IMR-90 (cell line): ENCODE data around the gene LMX1A. TPM values are rescaled to one million over a fixed set of nuclear protein-coding genes. Genes with fewer than 3 reads are reported as not detected.

Source experiments
- ATAC-seq: fragments of 200-7000 bp; cut with Tn5 transposase; 2 replicates; pipeline ENCODE4 v1.9.1; 2020; ENCODE audit warnings: low read depth, mild to moderate bottlenecking, moderate library complexity
- BruUV-seq: library from RNA; stranded (reverse); fragments of 400-500 nt; replicated peaks from 2 replicates; lab custom pipeline; 2021; lab: Mats Ljungman, UMichigan
- CTCF ChIA-PET: fragments of 300-600 bp; formaldehyde crosslinking; extraction: SDS; loops from one replicate; lab custom pipeline; 2021; ENCODE audit warnings: antibody characterized with exemption; lab: Yijun Ruan, JAX
- POLR2A ChIA-PET: fragments of 300-600 bp; sonication (Branson Sonifier 250); formaldehyde crosslinking; loops from one replicate; lab custom pipeline; 2022; ENCODE audit warnings: antibody characterized with exemption; ENCODE audit not compliant: unreplicated experiment; lab: Charles Lee
- DNase-seq: peaks from one replicate; pipeline ENCODE4 v3.0.0; 2013
- H2AFZ ChIP-seq: replicated peaks from 2 replicates; pipeline ENCODE3; 2013; ENCODE audit warnings: low read length, mild to moderate bottlenecking; ENCODE audit not compliant: poor library complexity
- H2AK5ac ChIP-seq: 2 replicates; pipeline ENCODE4 v1.6.1; 2013; ENCODE audit warnings: low read depth, low read length, inconsistent platforms
- H2AK9ac ChIP-seq: replicated peaks from 2 replicates; pipeline ENCODE3; 2013; ENCODE audit warnings: mild to moderate bottlenecking, low read depth, low read length, moderate library complexity; ENCODE audit not compliant: poor library complexity
- H2BK120ac ChIP-seq: 2 replicates; pipeline ENCODE4 v1.6.1; 2013; ENCODE audit warnings: low read depth, low read length, inconsistent platforms
- H2BK15ac ChIP-seq: 3 replicates; pipeline ENCODE4 v1.6.1; 2013; ENCODE audit warnings: low read depth, low read length, inconsistent platforms
- H2BK20ac ChIP-seq: 2 replicates; pipeline ENCODE4 v1.6.1; 2013; ENCODE audit warnings: low read depth, mild to moderate bottlenecking, inconsistent platforms, low read length, moderate library complexity
- H2BK5ac ChIP-seq: 2 replicates; pipeline ENCODE4 v1.6.1; 2013; ENCODE audit warnings: mild to moderate bottlenecking, low read depth, low read length, inconsistent platforms; ENCODE audit not compliant: poor library complexity, severe bottlenecking
- H3K14ac ChIP-seq: replicated peaks from 2 replicates; pipeline ENCODE4 v1.6.1; 2013; ENCODE audit warnings: low read depth, low read length, inconsistent platforms
- H3K18ac ChIP-seq: 2 replicates; pipeline ENCODE4 v1.6.1; 2013; ENCODE audit warnings: low read depth, low read length, control low read depth
- H3K23ac ChIP-seq: 2 replicates; pipeline ENCODE4 v1.6.1; 2013; ENCODE audit warnings: low read depth, low read length, inconsistent platforms
- H3K27ac ChIP-seq: 2 replicates; pipeline ENCODE4 v1.5.1; 2013; ENCODE audit warnings: mild to moderate bottlenecking, control low read depth, low read length; ENCODE audit not compliant: insufficient read depth
- H3K27me3 ChIP-seq: 2 replicates; pipeline ENCODE4 v1.6.1; 2013; ENCODE audit warnings: low read length; ENCODE audit not compliant: control insufficient read depth, insufficient read depth
- H3K36me3 ChIP-seq: 2 replicates; pipeline ENCODE4 v1.6.1; 2013; ENCODE audit warnings: low read length, mixed read lengths; ENCODE audit not compliant: control insufficient read depth, insufficient read depth
- H3K4ac ChIP-seq: 2 replicates; pipeline ENCODE4 v1.6.1; 2013; ENCODE audit warnings: low read depth, low read length, inconsistent platforms
- H3K4me1 ChIP-seq: 2 replicates; pipeline ENCODE4 v1.6.1; 2013; ENCODE audit warnings: low read length, mixed read lengths; ENCODE audit not compliant: control insufficient read depth, insufficient read depth
- H3K4me2 ChIP-seq: 2 replicates; pipeline ENCODE4 v1.6.1; 2013; ENCODE audit warnings: low read depth, mild to moderate bottlenecking, control low read depth, low read length, moderate library complexity
- H3K4me3 ChIP-seq: 2 replicates; pipeline ENCODE4 v1.5.1; 2013; ENCODE audit warnings: low read depth, mild to moderate bottlenecking, control low read depth, low read length, moderate library complexity; ENCODE audit not compliant: insufficient read depth
- H3K56ac ChIP-seq: 2 replicates; pipeline ENCODE4 v1.6.1; 2013; ENCODE audit warnings: low read length, inconsistent platforms; ENCODE audit not compliant: insufficient read depth; ENCODE audit errors: extremely low read depth
- H3K79me1 ChIP-seq, 2 experiments: 2 replicates each; pipeline ENCODE4 v1.6.1; 2013; ENCODE audit warnings: low read length in 2 of 2, inconsistent platforms in 1 of 2, low read depth in 1 of 2
- H3K9ac ChIP-seq: 2 replicates; pipeline ENCODE4 v1.6.1; 2013; ENCODE audit warnings: low read depth, low read length, control low read depth
- H3K9me1 ChIP-seq: 2 replicates; pipeline ENCODE4 v1.6.1; 2013; ENCODE audit warnings: low read length, inconsistent platforms; ENCODE audit not compliant: insufficient read depth
- H3K9me3 ChIP-seq: 2 replicates; pipeline ENCODE4 v1.6.1; 2013; ENCODE audit warnings: low read length; ENCODE audit not compliant: control insufficient read depth, insufficient read depth
- H4K20me1 ChIP-seq: 2 replicates; pipeline ENCODE4 v1.6.1; 2013; ENCODE audit warnings: low read length, inconsistent platforms; ENCODE audit not compliant: insufficient read depth
- H4K5ac ChIP-seq: 2 replicates; pipeline ENCODE4 v1.6.1; 2013; ENCODE audit warnings: mild to moderate bottlenecking, low read depth, low read length, control low read depth
- H4K8ac ChIP-seq, 2 experiments: 2 replicates each; pipeline ENCODE4 v1.6.1; 2013; ENCODE audit warnings: low read depth in 2 of 2, low read length in 2 of 2, control low read depth in 1 of 2, inconsistent platforms in 1 of 2
- H4K91ac ChIP-seq: 2 replicates; pipeline ENCODE4 v1.6.1; 2013; ENCODE audit warnings: low read depth, low read length, inconsistent platforms; ENCODE audit not compliant: insufficient read depth
- BHLHE40 ChIP-seq: fragments of 150-350 bp; IDR thresholded peaks from 2 replicates; pipeline ENCODE4 v1.6.1; 2016; ENCODE audit warnings: mild to moderate bottlenecking, low read depth, low read length
- CEBPB ChIP-seq: IDR thresholded peaks from 2 replicates; pipeline ENCODE4 v1.6.1; 2012; ENCODE audit warnings: low read depth, low read length, improper control_type of control experiment
- CTCF ChIP-seq: conservative IDR thresholded peaks from 2 replicates; pipeline ENCODE4 v1.5.1; 2012; ENCODE audit warnings: mild to moderate bottlenecking, low read depth, low read length, improper control_type of control experiment
- FOS ChIP-seq: fragments of 150-350 bp; IDR thresholded peaks from 2 replicates; pipeline ENCODE4 v1.6.1; 2016; ENCODE audit warnings: low read depth, low read length
- POLR2A ChIP-seq: IDR thresholded peaks from 2 replicates; pipeline ENCODE4 v1.6.1; 2012; ENCODE audit warnings: mild to moderate bottlenecking, low read depth, low read length
- RCOR1 ChIP-seq: IDR thresholded peaks from 2 replicates; pipeline ENCODE4 v1.6.1; 2012; ENCODE audit warnings: mild to moderate bottlenecking, low read length, improper control_type of control experiment; ENCODE audit not compliant: insufficient replicate concordance
- WGBS, 2 experiments: methylation state at CpG; one replicate each; pipeline versions ENCODE4 v1.1.5 to v1.1.7; 2013; ENCODE audit warnings: missing lambda C conversion rate in 2 of 2; ENCODE audit not compliant: insufficient read length in 1 of 2; ENCODE audit errors: extremely low coverage in 2 of 2; 5-methylcytosine and 5-hydroxymethylcytosine counted together
- dilution Hi-C: fragments of 300-500 bp; cut with HindIII; formaldehyde crosslinking; loops from one replicate; pipeline ENCODE4 v1.14.3; 2018; ENCODE audit warnings: low sequenced_read_pairs; ENCODE audit not compliant: unreplicated experiment
- in situ Hi-C: fragments of 300-500 bp; cut with MboI; formaldehyde crosslinking; loops from 3 replicates; pipeline ENCODE4 v1.14.3; 2019; ENCODE audit warnings: low sequenced_read_pairs, inconsistent platforms, mixed read lengths
- intact Hi-C: fragments of 100-400 bp; cut with micrococcal nuclease; formaldehyde crosslinking; loops from 2 replicates; pipeline ENCODE4 v1.10.0; 2022
- polyA plus RNA-seq, 3 experiments: library from polyadenylated mRNA; depleted of rRNA; stranded (reverse); fragments of >200 nt; gene quantifications; 2 replicates each; pipeline ENCODE4 v1.2.3, GENCODE V29; 2012; ENCODE audit warnings: low replicate concordance in 1 of 3
- total RNA-seq: library from RNA; depleted of rRNA; stranded (reverse); fragments of >200 nt; gene quantifications from 2 replicates; pipeline ENCODE4 v1.2.3, GENCODE V29; 2012
- TF ChIP-seq, protein P1 (sequence below): fragments of 150-350 bp; IDR thresholded peaks from 2 replicates; pipeline ENCODE4 v1.6.1; 2016; ENCODE audit warnings: low read depth, mild to moderate bottlenecking, low read length, moderate library complexity, borderline replicate concordance

LMX1A gene
- total and polyA plus RNA-seq, 2 of the 4 experiments (the other 2 are of a cell fraction): not detected

DNA sequence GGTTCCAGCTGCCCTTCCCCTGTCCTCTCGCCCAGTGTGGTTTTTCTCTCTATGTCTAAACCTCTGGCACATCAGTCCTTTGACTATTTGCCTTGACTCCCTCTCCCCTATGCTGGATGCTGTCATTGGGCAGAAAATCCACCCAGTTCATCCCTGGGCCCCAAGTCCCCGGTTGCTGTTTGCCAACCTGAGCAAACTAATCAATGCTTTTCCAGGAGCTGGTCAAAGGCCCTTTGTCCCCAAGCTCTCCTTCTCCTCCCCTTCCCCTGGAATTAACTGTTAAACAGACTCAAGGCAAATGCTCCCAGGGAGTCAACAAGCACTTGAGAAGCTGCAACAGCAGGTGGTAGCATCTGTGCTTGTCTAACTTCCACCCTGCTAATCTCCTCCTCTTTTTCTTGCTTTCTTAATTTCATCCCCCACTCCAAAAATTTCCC, 102.7 kb downstream of the LMX1A start:
- in situ Hi-C loops: no loop called here

More for the DNA sequence above, 102.7 kb downstream of the LMX1A start:
- H3K9me3 ChIP-seq: no peaks in the 10 kb centered on the region
- no peaks in the 10 kb centered on the region for H3K27me3 ChIP-seq
- no peak overlapping the region for H3K4me3 ChIP-seq
- no peak overlapping the region for H3K23ac ChIP-seq
- CTCF ChIA-PET: no interaction called here
- no peaks in the 10 kb centered on the region for H3K36me3 ChIP-seq
- DNase-seq: no peak
- no peak overlapping the region for H3K56ac ChIP-seq
- H3K14ac ChIP-seq: no peak overlapping the region
- POLR2A ChIA-PET: no interaction called here
- no peak overlapping the region for H4K91ac ChIP-seq
- H3K27ac ChIP-seq: no peak overlapping the region
- no peak overlapping the region for H2AK9ac ChIP-seq
- H2AK5ac ChIP-seq: no peak overlapping the region
- H4K20me1 ChIP-seq: no peaks in the 10 kb centered on the region
- ATAC-seq: no peak
- no peak overlapping the region for H2BK5ac ChIP-seq
- H3K4ac ChIP-seq: no peak overlapping the region
- H2BK120ac ChIP-seq: no peak overlapping the region
- no peak for TF ChIP-seq POLR2A
- TF ChIP-seq RCOR1: no peak
- TF ChIP-seq, protein P1, sequence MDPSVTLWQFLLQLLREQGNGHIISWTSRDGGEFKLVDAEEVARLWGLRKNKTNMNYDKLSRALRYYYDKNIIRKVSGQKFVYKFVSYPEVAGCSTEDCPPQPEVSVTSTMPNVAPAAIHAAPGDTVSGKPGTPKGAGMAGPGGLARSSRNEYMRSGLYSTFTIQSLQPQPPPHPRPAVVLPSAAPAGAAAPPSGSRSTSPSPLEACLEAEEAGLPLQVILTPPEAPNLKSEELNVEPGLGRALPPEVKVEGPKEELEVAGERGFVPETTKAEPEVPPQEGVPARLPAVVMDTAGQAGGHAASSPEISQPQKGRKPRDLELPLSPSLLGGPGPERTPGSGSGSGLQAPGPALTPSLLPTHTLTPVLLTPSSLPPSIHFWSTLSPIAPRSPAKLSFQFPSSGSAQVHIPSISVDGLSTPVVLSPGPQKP: no peak
- TF ChIP-seq CTCF: no peak
- TF ChIP-seq CEBPB: no peak
- no peak for TF ChIP-seq FOS
- TF ChIP-seq BHLHE40: no peak
- intact Hi-C loops: no loop called here
- H4K8ac ChIP-seq: no peak overlapping the region
- H2BK20ac ChIP-seq: no peak overlapping the region
- dilution Hi-C loops: no loop called here
- H3K4me1 ChIP-seq: no peaks in the 10 kb centered on the region
- H4K5ac ChIP-seq: no peak overlapping the region
- H3K18ac ChIP-seq: no peak overlapping the region
- WGBS, 2 experiments: 20% methylated on average over 1 of the region's 2 CpGs; no CpG with 5 or more reads in 1 of the 2 experiments
- H3K4me2 ChIP-seq: no peak overlapping the region
- no peak overlapping the region for H2AFZ ChIP-seq
- H2BK15ac ChIP-seq: no peak overlapping the region
- H3K9ac ChIP-seq: no peak overlapping the region
- no peaks in the 10 kb centered on the region for H3K9me1 ChIP-seq
- no peaks in the 10 kb centered on the region for H3K79me1 ChIP-seq
- BruUV-seq: no TSS peak
